Activated T-helper 1 cell treated with anti-CD3 and anti-CD28 coated beads, Interleukin-2, amount 50 U/mL, for 16 hours (primary cell): ENCODE data around the gene CCNG2.

ENCODE experiments used
- DNase-seq, 2 donors: peaks; one replicate each; pipeline ENCODE4 v3.0.0-alpha.2; 2020; ENCODE audit warnings: low read depth in 1 of 2, low spot score in 1 of 2

The CCNG2 gene

DNA sequence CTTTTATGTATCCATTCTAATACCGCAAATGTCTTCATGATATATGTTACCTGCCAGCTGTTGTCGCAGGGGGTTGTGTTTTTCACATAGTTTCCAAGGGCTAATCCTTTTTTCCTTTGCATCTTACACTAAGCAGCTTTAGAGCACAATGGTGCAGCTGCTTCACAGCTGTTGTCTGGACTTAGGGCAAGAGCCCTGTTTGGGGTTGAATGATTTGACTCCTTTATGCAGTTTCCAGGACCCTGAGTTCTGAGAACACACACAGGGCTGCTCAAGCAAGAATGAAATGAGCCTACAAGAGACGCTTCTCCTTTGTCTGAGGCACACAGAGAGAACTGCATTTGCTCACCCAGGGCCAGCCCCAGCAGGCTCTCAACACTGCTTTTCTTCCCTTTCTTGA lies 20.2 kb downstream of the CCNG2 start:
- DNase-seq: no peak

DNA sequence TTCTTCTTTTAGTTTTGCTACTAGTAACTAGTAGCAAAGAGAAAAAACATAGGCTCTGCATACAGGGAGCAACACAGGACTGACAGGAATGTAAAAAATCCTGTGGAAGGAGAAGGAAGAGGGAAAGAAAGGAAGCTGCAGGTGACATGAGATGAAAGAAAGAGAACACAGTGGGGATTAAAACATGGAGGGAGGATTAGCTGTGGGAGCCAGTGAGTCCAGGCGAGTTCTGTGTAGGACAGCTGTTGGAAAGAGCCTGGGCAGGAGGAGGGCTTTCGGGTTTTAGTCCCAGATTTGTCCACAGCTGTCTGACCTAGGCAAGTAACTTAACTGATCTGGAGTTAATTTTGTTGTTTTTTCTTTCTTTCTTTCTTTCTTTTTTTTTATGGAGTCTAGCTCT lies 21.6 kb downstream of the CCNG2 start:
- DNase-seq: no peak

DNA sequence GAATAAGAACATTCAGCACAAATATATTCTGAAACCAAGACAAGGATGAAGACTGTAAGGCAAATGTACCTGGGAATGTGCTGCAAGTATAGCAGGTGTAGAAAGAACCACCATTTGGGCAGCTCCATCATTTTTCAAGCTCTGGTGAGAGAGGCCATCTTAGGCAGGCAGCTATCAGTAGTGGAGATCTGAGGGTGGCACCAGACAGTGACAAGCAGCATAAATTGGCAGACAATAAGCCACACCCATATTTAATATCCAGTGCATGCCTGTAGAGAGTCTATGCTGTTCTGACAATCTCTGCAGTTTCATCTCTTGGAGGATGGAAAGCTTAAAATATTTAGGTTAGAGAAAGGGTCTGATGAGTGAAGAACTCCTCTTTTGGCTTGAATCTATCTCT lies 22.5 kb downstream of the CCNG2 start:
- DNase-seq: no peak

DNA sequence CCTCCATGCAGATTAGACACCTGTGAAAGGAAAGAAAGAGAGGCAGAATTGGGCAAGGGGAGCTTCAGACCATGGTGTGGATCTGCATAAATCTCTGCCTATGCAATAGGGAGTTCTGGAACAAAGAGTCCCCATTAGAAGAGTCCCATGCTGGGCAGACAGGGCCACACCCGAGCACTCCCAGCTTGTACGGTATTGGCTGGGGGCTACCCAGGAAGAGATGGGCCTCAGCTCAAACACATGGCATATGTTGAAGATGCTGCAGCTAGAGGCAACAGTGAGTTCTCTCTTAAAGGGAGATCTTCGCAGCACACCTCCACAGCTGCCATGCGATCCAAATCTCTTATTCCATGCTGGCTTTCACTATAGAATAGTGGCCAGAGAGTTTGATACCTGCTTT lies 24.7 kb downstream of the CCNG2 start:
- no peak for DNase-seq

DNA sequence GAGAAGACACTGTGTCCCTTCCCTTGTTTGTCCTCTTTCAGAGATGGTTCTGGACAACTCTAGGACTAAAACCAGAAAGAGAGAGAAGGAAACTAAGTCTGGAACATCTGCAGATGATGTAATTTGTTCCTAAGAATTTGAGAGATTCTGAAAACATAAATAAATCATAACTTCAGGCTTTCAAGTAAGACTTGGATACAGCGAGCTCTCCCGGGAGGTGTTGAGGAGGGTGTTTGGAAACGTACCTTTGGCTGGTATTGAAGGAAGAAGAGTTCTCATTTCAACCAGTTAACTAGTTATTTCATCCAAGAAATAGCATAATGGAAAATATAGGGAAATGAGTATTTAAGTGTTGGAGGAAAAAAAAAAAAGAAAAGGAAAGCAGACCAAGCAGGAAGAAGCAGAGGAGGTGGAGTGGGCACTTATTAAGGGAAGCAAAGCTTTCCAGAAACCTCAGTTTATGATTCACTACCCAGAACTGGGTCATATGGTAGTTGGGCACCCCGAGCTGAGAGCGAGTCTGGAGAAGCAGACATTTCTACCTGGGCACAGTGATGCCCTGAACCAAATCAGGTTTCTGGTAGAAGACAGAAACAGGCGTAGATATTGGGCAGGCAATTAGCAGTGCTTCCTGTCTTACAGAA lies 26.9 kb downstream of the CCNG2 start:
- DNase-seq: no peak

DNA sequence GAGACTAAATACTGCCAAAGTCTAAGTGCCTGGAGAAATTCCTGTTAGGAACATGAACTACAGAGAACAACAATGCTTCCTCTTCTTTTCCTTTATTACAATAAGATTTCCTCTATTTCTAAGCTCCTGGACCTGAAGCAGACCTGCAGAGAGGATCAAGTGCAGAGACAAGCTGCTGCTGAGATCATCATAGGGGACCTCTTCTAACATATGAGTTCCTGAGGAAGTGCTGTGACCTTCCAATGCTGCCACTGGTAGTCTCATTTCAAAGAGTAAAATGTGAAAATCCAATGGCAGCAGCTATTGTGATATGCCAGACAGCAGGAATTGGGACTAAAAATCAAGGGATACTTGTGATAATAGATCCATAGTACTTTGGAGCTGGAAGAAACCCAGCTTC lies 28.0 kb downstream of the CCNG2 start:
- DNase-seq: no peak

DNA sequence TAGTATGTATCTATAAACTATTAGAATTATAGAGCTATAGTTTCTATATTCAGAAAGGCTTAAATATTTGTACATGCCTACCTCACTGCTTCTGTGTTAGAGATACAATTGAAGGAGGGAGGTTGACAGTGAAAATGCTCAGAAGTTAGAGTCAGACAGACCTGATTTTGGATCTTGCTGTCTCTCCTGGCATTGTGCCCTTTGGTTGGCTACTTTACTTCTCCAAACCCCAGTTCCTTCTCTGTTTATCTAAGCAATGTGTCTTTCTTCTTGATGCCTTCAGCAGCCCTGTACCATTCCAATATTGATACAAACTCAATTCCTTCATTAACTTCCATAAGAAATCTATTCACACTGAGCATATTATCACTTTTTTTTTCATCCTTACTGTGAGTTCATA lies 28.7 kb downstream of the CCNG2 start:
- no peak for DNase-seq

DNA sequence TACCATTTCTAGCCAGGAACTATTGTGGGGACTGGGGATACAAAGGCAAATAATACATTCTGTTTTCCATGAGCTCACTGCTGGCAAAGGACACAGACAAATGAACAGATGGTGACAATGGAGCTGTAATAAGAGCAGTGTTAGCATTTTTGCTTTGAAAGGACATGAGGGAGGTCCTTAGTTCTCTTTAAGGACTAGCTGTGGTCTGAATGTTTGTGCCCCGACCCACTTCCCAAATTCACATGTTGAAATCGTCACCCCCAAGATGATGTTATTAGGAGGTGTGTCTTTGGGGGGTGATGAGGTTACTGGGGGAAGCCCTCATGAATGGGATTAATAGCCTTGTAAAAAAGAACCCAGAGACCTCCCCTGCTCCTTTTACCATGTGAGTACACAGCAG lies 30.3 kb downstream of the CCNG2 start:
- no peak for DNase-seq

DNA sequence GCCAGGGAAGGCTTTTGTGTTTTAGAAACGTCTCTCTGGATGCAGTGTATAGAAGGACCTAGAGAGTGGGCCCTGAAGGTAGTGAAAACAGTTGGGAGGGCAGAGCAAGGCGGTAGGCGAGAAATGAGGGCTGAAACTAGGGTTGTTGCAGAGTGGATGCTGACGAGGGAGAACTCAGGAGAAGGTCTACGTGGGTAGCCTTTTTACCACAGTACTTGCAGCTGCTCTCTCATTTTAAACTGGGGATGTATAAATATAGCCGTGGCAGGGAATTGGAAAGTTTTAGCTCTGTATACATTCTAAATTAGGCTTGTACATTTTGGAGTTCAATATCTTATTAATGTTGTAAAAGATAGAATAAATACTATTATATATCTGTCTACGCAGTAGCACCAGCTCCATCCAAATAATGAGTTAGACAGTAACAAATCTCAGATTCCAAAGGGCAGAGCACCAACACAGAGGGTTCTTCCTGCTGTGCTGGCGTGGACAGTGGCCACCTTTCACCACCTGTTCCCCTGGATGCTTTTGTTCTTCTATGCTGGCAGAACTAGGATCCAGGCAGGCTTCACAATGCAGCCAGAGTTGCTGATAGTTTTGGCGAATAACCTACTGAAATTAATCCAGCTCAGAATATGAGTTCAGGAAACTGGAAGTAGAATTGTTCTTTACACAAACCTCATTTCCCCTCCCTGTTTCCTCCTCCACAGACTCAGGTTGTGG lies 31.7 kb downstream of the CCNG2 start:
- DNase-seq: no peak

DNA sequence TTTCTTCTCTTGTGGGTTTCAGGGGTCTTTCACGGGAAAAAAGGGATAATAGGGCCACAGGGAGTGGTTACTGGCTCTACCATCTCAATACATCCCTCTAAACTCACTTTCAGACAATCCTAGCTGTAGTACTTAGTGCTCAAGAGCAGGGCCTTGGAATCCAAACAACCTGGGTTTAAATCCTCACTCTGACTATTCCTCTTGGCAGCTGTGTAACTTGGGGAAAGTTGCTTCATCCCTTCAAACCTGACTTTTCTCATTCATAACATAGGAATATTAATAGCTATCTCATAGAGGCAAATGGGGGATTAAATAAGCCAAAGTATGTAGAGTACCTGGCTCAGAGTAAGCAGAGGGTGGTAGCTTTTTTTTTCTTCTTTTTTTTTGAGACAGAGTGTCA lies 32.4 kb downstream of the CCNG2 start:
- no peak for DNase-seq

DNA sequence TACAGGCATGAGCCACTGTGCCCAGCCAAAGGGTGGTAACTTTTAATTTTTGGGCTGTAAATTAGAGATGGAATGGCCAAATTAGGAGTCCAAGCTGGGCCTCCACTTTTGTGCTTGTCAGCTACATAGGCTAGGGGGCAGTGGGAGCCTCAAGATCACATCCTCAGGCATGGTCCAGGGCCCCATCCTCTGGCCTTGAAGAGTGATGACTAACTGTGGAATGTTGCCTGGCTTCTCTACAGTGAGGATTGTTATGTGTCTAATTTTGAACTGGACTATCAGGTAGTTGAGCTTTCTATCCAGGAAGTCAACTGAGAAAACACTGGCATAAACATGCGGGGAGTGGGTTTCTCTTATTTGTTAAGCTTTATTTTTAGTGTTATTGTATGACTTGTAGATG lies 33.0 kb downstream of the CCNG2 start:
- DNase-seq: no peak

DNA sequence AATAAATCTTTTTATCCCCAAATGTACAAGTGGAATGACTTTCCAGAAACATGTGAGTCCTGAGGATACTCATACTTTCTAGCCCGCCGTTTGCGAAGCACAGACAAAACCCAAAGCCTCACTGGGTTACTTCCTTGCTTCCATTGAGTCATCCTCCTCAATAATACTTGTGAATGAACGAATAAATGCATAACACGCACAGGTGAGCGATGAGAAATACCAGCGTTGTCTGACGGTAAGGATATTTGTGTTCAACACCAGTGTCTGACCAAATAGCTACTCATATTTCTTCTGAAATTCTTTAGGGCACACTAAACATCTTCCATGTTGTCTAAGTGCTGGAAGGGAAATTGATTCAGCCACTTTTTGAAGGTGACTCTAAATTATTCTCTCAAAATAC lies 36.0 kb downstream of the CCNG2 start:
- no peak for DNase-seq

DNA sequence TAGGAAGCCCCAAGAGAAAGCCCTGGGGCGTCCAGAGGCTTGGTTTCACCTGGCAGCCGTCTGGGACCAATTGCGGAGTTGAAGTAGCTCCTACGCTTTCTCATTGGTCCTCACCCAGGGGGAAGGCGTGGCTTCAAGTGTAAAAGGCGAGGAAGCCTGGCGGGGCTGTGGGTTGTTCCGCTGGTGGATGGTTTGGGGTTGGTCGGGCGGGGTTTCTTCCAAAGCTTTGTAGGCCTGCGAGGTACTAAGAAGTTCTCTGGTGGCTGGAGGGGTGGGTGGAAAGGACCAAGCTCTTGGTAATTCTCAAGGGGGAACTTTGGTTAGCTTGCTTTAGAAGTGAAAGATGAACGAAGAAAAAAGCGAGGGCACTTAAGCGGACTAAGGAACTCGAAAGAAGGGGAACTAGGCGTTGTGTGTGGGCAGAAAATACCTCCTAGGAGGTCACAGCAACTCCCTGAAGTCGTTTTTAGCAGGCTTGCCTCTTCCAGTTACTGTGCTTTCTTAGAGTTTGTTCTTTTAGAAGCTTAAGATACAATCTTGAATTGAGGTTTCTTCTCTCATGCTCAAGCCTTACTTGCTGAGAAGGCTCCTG lies 36.6 kb downstream of the CCNG2 start:
- DNase-seq: peak; percentile 44 to 52

DNA sequence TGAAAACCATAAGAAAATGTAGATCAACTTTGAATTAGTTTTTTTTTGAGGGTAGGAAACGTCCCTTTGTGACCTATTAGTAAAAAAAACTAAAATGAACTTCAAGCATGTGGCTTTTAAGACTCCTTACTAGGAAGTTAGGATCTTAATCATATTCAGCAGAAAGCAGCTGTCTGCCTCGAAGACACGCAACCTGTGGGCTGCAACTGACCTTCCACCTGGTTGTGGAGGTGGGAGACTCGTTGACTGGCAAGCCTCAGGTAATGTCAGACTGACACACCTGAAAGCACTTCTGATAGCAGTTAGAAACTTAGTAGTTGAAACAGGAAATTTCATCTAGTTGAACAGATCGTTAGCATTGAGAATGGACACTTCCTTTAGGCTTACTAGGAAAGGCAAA lies 37.4 kb downstream of the CCNG2 start:
- no peak for DNase-seq

DNA sequence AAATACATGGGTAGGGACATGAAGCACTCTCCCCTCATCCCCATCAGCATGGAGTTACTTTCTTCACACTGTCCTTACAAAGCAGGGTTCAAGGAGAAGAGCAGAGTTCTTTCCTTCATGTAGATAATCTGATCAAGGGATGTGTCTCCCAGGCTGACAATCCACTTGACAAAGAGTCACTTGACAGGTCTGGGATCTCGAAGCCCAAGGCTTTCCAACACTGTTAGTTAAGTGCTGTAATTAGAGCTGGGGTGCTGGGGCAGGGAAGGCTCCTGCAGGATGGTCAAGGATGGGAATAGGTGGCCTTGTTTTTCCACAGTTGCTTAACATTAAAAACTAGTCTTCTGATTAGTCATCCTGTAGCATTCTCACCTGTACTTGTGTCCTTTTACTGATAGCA lies 38.0 kb downstream of the CCNG2 start:
- no peak for DNase-seq

DNA sequence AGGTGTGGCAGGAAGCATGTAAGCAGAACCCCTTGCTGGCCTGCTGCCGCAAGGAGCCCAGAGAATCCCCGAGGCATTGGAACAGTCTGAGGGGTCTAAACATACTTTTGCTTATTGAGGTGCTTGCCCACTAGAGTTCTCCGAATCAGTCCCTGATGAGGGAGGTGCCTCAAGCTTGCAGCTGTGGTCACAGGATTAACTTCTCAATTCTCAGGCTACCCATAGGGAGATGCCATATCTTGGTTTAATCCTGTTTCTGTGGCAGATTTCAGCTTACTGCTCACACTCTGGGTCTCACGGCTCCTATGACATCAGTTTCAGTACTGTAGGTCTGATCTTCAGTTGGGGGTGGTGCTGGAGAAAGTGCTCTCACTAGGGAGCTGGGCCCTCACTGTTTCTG lies 39.9 kb downstream of the CCNG2 start:
- no peak for DNase-seq

DNA sequence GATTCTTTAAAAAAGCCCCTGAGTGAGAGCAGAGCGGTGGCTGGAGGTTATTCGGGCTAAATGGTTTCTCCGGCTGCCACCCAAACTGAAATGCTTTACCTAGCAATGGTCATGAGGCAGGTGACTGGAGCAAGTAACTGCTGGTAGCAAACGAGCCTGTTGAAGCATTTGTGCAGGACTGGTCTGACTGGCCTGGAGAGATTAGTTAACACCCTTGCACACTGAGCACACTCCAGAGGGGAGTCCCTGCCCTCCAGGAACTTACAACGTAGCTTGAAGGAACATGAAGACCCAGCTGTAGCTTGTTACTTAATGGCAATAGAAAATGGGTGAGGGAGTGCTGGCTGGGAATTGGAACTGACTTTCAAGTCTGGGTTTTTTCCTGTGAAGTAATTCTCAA lies 40.4 kb downstream of the CCNG2 start:
- DNase-seq: no peak

DNA sequence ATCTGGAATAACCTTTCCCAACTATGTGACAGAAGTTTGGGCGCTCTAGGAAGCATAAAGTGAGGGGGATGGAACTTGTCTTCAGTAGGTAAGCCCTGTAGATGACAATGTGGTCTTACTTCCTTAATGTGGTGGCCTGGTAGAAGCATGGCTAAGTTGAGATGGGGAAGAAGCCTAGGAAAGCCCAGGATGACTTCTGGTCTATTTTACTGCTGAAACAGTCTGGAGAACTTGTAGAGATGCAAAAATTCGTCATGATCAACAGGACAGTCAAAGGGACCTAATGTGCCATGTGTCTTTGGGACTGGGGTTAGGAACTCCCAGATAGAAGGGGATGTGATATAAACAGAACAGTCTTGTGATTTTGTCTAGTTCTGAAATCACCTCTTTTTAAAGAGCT lies 40.8 kb downstream of the CCNG2 start:
- no peak for DNase-seq

DNA sequence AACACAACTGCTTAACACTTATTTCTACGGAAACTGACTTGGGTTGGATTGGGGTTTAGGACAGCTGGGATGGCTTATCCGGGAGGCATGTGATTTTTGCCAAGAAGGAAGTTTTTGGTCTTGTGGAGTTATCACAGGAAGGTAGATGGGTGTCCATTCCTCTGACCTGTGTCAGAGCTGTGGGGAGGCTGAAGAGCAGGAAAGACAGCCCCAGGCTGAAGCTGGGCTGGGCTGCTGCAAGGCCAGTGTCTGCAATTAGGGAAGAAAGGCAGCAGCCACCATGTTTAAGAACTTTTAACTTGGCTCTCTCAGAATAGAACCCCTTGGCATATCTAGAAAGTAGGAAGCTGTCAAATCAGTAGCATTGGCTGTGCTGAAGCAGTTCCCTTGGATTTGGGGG lies 42.3 kb downstream of the CCNG2 start:
- DNase-seq: no peak

DNA sequence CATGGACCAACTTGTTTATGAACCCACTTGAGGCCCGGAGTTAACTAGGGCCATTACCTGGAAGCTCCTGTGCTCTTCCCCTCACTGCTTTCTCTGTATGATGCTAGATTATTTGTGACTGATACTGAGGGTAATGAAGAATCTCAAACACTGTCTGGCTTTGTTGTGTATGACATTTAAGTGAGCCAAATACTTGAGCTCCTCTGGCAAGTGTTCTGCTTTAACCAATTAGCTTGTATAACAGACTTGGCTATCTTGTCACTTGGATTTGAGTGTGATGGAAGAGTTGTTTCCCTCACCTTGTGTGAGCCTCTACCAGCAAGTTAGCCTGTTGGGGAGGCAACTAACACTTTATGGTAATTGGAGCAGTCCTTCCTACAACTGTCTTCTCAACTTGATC lies 42.7 kb downstream of the CCNG2 start:
- DNase-seq: no peak

DNA sequence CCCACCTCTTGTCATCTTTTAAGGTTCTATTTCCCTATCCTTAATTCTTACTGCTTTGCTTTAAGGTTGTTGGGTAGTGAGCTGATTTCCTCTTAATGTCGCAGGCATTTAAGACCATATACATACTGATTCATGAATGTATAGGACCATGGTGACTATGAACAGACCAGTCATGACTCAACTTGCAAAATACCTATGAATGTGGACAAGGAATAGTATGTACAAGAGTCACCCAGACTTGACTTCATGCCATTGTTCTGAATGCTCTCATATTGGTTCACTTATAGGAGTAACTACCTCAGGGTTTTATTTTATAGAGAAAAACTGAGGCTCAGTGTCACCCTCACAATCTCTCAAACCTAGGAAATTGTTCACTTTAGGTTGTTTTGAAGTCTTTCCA lies 44.3 kb downstream of the CCNG2 start:
- DNase-seq: no peak

DNA sequence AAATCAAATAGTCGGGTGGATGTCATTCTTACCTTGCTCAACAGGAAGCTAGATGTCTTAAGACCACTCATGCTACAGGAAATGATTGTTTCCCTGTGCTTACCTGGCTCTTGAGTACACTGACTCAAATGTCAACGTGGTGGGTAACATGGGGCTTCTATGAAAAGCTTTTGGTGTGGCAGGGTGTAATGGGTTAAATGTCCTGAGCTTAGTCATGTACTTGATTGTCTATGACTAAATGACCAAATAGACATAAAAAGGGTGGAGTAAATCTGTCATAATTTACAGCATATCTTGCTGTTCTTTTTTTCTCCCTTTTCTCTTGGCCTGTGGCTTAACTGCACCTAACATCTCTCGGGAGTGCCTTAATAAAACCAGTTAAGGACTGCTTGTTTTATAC lies 44.9 kb downstream of the CCNG2 start:
- DNase-seq: no peak

DNA sequence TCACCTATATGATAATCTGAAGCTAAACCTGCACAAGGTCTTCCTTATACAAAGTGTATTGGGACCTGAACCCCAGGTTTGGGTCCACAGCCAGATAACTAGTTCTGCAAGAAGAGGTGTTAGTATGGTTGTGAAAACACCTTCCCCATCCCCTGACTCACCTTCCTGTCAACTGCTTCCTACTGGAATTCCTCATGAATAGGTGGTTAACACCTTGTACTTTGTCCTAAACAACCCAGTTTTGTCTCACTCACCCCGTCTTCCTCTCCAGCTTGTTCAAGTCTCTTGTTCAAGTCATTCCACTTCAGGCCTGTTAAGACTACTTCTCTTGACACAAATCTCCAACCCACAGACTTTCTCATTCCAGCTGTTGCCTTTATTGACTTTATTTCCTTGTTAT lies 45.5 kb downstream of the CCNG2 start:
- DNase-seq: no peak
